ENCODE measurements around the gene DPP9.

Gene DPP9

DNA sequence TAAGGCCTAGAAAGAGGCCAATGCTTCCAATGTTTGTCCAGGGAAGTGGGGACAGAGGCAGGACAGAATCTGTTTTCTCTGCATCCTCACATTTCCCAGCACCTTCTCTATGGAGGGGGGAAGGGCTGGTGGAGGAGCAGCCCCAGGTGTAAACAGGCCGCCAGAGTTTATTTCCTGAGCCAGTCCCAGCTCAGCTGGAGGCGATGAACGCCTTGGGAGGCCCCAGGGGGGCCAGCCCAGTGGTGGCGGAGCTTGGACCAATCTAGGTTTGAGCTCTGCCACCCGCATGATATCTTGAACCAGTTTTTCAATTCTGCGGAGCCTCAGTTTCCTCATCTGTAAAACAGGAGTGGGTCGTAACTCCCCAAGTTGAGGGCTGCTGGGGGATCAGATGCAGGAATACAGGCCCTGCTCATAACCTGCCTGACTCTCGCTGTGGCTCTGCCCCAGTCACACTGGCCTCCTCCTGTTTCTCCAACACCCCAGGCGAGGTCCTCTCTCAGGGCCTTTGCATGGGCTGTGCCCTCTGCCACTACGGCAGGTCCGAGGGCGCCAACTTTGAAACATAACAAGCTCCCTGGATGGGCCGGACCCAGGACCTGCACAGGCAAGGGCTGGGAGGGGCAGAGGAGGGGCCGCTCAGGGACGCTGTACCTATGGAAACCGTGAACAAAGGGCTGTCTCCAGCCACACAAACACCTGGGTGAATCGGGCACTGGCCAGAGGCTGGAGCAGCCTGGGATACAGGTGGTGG is 83.2 kb downstream of the DPP9 start:
- H3K36me3 ChIP-seq (ENCODE audit: control insufficient read depth, insufficient read depth, low read length) = no peaks in the 10 kb centered on the region
- WGBS, 2 experiments (ENCODE audit: insufficient coverage in 2 of 2) = 85 to 87% methylated on average over 13 to 17 of the region's 17 CpGs
- peak overlapping the region; percentile 76 for H3K4me3 ChIP-seq (ENCODE audit: extremely low read depth, insufficient read depth, low read length, poor library complexity, severe bottlenecking)
- H3K9me3 ChIP-seq (ENCODE audit: control insufficient read depth, low read length) = no peaks in the 10 kb centered on the region
- no peak overlapping the region for H3K27ac ChIP-seq (ENCODE audit: low read depth, low read length, severe bottlenecking)
- H3K4me1 ChIP-seq (ENCODE audit: control insufficient read depth, insufficient read depth, low read length, poor library complexity, severe bottlenecking) = peaks cover 14% of the 10 kb centered on the region

GRCh38 chr19:4639531-4640246 is 84.0 kb downstream of the DPP9 start:
- H3K27ac ChIP-seq (ENCODE audit: low read depth, low read length, severe bottlenecking) = no peak overlapping the region
- H3K4me3 ChIP-seq (ENCODE audit: extremely low read depth, insufficient read depth, low read length, poor library complexity, severe bottlenecking) = peak overlapping the region; percentile 76
- H3K9me3 ChIP-seq (ENCODE audit: control insufficient read depth, low read length) = no peaks in the 10 kb centered on the region
- no peaks in the 10 kb centered on the region for H3K36me3 ChIP-seq (ENCODE audit: control insufficient read depth, insufficient read depth, low read length)
- H3K4me1 ChIP-seq (ENCODE audit: control insufficient read depth, insufficient read depth, low read length, poor library complexity, severe bottlenecking) = peaks cover 17% of the 10 kb centered on the region
- WGBS, 2 experiments (ENCODE audit: insufficient coverage in 2 of 2) = 34% methylated on average over 28 to 34 of the region's 39 CpGs

DNA sequence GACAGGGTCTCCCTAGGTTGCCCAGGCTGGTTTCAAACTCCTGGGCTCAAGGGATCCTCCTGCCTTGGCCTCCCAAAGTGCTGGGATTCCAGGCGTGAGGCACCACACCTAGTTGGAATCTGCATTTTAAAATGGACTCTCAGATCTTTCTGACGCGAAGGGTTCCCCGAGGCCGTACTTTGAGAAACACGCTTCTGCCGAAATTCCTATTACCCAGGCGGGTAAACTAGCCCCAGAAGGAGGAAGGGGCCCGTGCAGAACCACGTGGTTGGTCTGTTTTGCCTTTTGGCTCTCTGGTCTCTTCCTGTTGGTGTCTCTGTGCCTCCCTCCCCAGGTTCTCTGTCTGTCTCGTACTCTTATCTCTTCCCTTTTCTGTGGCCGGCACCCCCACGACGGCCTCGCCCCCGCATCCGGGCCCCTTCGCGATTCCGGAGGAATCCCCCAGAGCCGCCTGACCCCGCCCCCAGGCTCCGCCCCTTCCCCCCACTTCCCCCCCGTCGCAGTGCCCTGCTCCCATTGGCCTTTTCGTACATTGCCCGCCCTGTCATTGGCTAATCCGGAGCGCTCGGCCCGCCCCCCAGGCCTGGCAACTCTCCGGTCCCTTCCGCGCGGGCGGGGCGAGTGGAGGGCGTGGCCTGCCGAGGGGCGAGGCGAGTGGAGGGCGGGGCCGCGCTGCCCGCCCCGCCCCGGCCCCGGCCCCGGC is 84.7 kb downstream of the DPP9 start, which contains the start of gene TNFAIP8L1:
TNFAIP8L1 (plus strand) TSS at position 689 of the 703 bp plus-strand sequence. CDS start 12,354 bp downstream, outside the sequence.
- peaks cover 24% of the 10 kb centered on the region for H3K4me1 ChIP-seq (ENCODE audit: control insufficient read depth, insufficient read depth, low read length, poor library complexity, severe bottlenecking)
- no peaks in the 10 kb centered on the region for H3K36me3 ChIP-seq (ENCODE audit: control insufficient read depth, insufficient read depth, low read length)
- H3K27ac ChIP-seq (ENCODE audit: low read depth, low read length, severe bottlenecking) = peak within 1 kb of the TSS; percentile 63
- H3K9me3 ChIP-seq (ENCODE audit: control insufficient read depth, low read length) = no peaks in the 10 kb centered on the region
- 6 to 9% methylated on average over 29 to 42 of the region's 49 CpGs for WGBS, 2 experiments (ENCODE audit: insufficient coverage in 2 of 2)
- peak within 1 kb of the TSS; percentile 76 for H3K4me3 ChIP-seq (ENCODE audit: extremely low read depth, insufficient read depth, low read length, poor library complexity, severe bottlenecking)

DNA sequence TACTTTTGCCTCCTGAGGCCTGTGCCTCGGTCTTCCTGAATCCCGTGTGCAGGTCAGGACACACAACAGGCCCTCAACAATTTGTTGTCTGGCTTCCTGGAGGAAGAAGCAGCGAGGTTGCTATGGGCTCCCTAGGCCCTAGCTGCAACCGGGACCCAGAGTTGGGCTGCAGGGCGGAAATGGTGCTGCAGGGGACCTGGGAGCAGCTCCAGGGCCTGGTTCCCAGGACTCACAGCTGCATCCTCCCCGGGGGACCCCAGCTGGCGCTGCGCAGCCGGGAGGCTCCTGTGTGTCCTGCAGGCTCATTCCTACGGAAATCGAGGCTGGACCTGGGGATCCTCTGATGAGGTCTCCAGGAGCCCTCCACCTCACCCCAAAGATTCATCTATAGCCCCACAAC is 85.3 kb downstream of the DPP9 start:
- WGBS, 2 experiments (ENCODE audit: insufficient coverage in 2 of 2) = 94 to 95% methylated on average over 11 of the region's 11 CpGs

GRCh38 chr19:4636761-4637160 is 86.9 kb downstream of the DPP9 start:
- Histone ChIP-seq H3K9me3 (ENCODE audit: control insufficient read depth, low read length) (no peaks in the 10 kb centered on the region), H3K4me3 (ENCODE audit: extremely low read depth, insufficient read depth, low read length, poor library complexity, severe bottlenecking) (no peak overlapping the region), H3K27ac (ENCODE audit: low read depth, low read length, severe bottlenecking) (no peak overlapping the region), H3K4me1 (ENCODE audit: control insufficient read depth, insufficient read depth, low read length, poor library complexity, severe bottlenecking) (peaks cover 31% of the 10 kb centered on the region), H3K36me3 (ENCODE audit: control insufficient read depth, insufficient read depth, low read length) (no peaks in the 10 kb centered on the region)
- WGBS, 2 experiments (ENCODE audit: insufficient coverage in 2 of 2) = 65 to 74% methylated on average over 4 to 8 of the region's 8 CpGs

More for the DNA sequence above, 85.3 kb downstream of the DPP9 start:
- H3K36me3 ChIP-seq (ENCODE audit: control insufficient read depth, insufficient read depth, low read length) = no peaks in the 10 kb centered on the region
- H3K9me3 ChIP-seq (ENCODE audit: control insufficient read depth, low read length) = no peaks in the 10 kb centered on the region
- H3K4me3 ChIP-seq (ENCODE audit: extremely low read depth, insufficient read depth, low read length, poor library complexity, severe bottlenecking) = no peak overlapping the region
- H3K27ac ChIP-seq (ENCODE audit: low read depth, low read length, severe bottlenecking) = no peak overlapping the region
- peaks cover 30% of the 10 kb centered on the region for H3K4me1 ChIP-seq (ENCODE audit: control insufficient read depth, insufficient read depth, low read length, poor library complexity, severe bottlenecking)

- WGBS, 2 experiments (ENCODE audit: insufficient coverage in 2 of 2) = 0 to 1% methylated on average over 36 to 43 of the region's 43 CpGs
- H3K27ac ChIP-seq (ENCODE audit: low read depth, low read length, severe bottlenecking) = no peak overlapping the region
Measured at GRCh38 chr19:4636151-4636717, 87.4 kb downstream of the DPP9 start.

DNA sequence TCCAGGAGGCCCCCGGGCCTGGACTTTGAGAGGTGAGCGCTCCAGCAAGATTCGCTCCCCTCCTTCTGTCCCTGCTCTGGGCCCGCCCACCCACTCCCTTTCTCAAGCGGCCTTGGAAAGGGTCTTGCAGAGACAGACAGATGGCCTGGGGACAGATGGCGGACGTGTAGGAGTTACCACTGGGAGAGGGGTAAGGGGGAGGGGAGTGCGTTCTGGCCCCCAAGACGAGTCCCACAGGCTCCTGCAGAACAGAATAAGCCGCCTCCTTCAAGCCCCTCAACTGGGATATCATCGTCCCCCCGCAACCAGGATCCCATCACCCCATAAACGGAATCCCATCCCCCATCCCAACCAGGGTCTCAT is 87.9 kb downstream of the DPP9 start:
- no peak overlapping the region for H3K27ac ChIP-seq (ENCODE audit: low read depth, low read length, severe bottlenecking)
- peaks cover 31% of the 10 kb centered on the region for H3K4me1 ChIP-seq (ENCODE audit: control insufficient read depth, insufficient read depth, low read length, poor library complexity, severe bottlenecking)
- H3K9me3 ChIP-seq (ENCODE audit: control insufficient read depth, low read length) = no peaks in the 10 kb centered on the region
- 34 to 61% methylated on average over 5 to 7 of the region's 13 CpGs for WGBS, 2 experiments (ENCODE audit: insufficient coverage in 2 of 2)
- H3K4me3 ChIP-seq (ENCODE audit: extremely low read depth, insufficient read depth, low read length, poor library complexity, severe bottlenecking) = peak overlapping the region; percentile 21
- H3K36me3 ChIP-seq (ENCODE audit: control insufficient read depth, insufficient read depth, low read length) = no peaks in the 10 kb centered on the region

More at GRCh38 chr19:4636151-4636717, 87.4 kb downstream of the DPP9 start:
- H3K4me1 ChIP-seq (ENCODE audit: control insufficient read depth, insufficient read depth, low read length, poor library complexity, severe bottlenecking) = peaks cover 31% of the 10 kb centered on the region
- no peaks in the 10 kb centered on the region for H3K36me3 ChIP-seq (ENCODE audit: control insufficient read depth, insufficient read depth, low read length)
- H3K4me3 ChIP-seq (ENCODE audit: extremely low read depth, insufficient read depth, low read length, poor library complexity, severe bottlenecking) = peak overlapping the region; percentile 21
- H3K9me3 ChIP-seq (ENCODE audit: control insufficient read depth, low read length) = no peaks in the 10 kb centered on the region

DNA sequence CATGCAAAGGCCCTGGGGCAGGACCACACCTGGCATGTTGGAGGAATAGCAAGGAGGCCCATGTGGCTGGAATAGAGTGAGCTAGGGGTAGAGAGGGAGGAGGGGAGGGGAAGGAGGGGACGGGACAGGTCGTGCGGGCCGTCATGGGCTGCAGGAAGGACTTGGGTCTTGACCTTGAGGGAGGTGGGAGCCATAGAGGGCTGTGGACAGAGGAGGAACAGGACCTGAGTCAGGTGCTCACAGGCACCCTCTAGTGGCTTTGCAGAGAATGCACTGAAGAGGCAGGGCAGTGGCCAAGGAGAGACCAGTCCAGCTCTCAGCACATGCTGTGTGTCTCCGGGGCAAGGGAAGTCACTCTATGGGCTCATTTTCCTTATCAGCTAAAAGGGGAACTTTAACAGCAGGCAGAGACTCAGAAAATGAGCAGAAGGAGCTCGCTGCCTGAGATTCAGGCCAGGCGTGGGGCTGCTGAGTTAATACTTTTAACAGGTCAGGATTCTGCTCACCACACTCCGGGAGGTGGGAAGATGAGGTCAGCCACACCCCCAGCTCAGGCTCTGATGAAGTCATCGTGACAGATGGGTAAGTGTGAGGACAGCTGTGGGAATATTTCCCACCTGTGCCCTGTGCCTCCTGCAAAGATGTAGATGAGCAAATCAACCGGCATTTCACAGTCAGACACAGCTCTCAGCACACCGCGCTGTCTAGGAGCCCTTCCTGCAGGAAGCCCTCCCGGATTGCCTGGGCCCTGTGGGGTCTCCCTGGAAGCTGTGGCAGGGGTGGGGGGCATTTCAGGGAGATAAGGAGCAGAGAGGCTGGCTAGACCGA is 90.3 kb downstream of the DPP9 start:
- Histone ChIP-seq H3K36me3 (ENCODE audit: control insufficient read depth, insufficient read depth, low read length) (no peaks in the 10 kb centered on the region), H3K4me1 (ENCODE audit: control insufficient read depth, insufficient read depth, low read length, poor library complexity, severe bottlenecking) (peaks cover 24% of the 10 kb centered on the region), H3K27ac (ENCODE audit: low read depth, low read length, severe bottlenecking) (peak overlapping the region; percentile 68), H3K9me3 (ENCODE audit: control insufficient read depth, low read length) (no peaks in the 10 kb centered on the region), H3K4me3 (ENCODE audit: extremely low read depth, insufficient read depth, low read length, poor library complexity, severe bottlenecking) (no peak overlapping the region)
- WGBS, 2 experiments (ENCODE audit: insufficient coverage in 2 of 2) = 35 to 39% methylated on average over 10 to 12 of the region's 14 CpGs

Data from mesodermal cell (in vitro differentiated cells).